GM18507 (cell line): Measurements from ENCODE around the gene TET1.
A peak's percentile ranks its signal among the peaks of the same experiment; 100 is the strongest.
"Not testable (repeated sequence)": the region's sequence is repeated elsewhere in the genome, so short reads cannot be mapped to it uniquely, and the experiment has no call there.

Experiments used
- DNase-seq: peaks from one replicate; pipeline ENCODE4 v3.0.0; 2011; ENCODE audit warnings: low read depth; ENCODE audit not compliant: insufficient read length; ENCODE audit errors: extremely low spot score
- FAIRE-seq: peaks from 2 replicates; lab custom pipeline; 2011; peaks lifted over from hg19 to GRCh38; lab: Jason Lieb, UNC

Gene TET1

GRCh38 chr10:68668231-68668630 lies 108.1 kb downstream of the TET1 start:
- FAIRE-seq (no peak), DNase-seq (no peak)

DNA sequence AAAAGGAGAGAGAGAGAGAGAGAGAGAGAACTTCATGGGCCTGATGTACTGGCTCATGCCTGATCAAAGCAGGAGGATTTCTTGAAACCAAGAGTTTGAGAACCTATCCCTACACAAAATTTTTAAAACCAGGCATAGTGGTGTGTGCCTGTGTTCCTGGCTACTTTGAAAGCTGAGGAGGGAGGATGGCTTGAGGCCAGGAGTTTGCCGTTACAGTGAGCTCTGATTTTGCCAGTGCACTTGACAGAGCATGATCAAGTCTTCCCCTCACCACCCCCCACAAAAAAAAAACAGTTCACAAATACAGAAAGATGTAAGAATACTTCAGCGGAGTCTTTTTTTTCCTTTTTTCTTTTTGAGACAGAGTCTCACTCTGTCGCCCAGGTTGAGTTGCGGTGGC lies 108.8 kb downstream of the TET1 start:
- DNase-seq (no peak), FAIRE-seq (no peak)

DNA sequence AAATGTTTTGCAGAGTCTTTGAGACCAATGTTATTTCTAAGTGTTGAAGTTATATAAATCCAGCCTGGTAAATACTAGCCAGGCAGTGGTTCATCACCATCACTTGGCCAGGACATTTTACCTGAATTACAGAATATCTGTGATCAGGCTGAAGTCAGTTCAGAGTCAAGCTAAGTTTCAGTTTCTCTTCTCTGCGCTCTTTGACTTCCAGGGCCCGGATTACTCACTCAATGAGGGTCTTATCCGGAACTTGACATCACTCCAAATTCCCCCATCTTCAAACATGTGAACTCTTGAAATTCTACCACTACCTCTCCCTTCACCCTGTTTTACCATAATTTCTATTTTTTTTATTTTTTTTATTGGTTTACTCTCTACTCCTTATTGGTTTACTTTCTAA lies 124.3 kb downstream of the TET1 start:
- peak; percentile 15 for DNase-seq
- peak; percentile 73 for FAIRE-seq

DNA sequence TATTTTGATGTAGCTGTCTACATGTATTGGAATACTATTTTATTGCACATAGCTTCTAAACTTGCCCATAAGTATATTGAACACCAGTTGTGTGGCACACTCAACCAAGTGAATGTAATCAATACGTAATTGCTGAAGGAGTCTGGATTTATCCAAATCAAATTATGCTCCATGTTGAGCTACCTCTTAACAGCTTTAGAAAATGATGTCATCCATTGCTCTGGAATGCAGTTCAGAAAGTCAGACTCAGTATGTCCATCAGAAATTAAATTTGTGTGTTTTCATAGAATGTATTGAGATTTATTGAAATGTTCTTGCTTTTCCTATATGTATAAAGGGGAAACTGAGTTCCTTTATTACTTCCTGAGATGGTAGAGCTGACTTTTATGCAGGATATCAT lies 135.9 kb downstream of the TET1 start:
- DNase-seq (no peak), FAIRE-seq (no peak)

DNA sequence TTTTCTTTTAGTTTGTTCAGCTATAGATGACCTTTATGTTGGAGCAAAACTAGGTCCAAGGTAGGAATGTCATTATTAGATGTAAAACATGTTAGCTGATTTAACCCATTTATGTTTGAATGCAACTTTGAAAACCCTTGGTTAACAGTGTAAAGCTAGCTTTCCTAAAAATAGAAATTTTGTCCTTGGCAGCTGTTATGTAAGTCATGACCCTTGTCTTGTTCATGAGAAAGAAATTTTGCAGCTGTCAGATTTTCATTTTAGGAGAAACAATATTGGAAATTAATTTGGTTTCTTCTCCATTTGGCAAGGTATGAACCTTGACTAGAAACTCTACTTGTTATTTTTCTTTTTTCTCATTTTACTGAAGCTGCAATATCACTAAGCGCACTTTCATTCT lies 137.0 kb downstream of the TET1 start:
- no peak for DNase-seq
- FAIRE-seq, result no peak

GRCh38 chr10:68700197-68700596 lies 140.1 kb downstream of the TET1 start:
- DNase-seq (no peak), FAIRE-seq (no peak)

DNA sequence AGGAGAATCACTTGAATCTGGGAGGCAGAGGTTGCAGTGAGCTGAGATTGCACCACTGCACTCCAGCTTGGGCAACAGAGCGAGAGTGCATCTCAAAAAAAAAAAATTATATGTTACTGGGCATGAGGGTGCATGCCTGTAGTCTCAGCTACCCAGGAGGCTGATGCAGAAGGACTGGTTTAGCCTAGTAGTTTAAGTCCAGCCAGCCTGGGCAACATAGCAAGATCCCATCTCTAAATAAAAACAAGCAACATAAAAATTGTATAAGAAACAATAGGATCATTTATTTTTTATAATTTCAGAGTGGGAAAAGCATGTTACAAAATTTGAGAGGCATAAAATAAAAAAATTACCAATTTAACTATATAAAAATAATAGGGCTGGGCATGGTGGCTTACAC lies 145.4 kb downstream of the TET1 start:
- DNase-seq (no peak), FAIRE-seq (no peak)

DNA sequence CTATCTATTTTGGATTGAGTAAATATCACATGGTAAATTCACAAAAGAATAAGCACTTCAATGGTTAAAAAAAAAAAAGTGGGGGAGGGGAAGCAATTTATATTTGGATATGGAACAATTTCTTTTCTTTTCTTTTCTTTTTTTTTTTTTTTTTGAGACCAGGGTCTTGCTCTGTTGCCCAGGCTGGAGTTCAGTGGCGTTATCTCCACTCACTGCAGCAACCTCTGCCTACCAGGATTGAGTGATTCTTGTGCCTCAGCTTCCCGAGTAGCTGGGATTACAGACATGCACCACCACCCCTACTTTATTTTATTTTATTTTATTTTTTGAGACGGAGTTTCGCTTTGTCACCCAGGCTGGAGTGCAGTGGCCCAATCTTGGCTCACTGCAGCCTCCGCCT lies 148.8 kb downstream of the TET1 start:
- FAIRE-seq, DNase-seq: not testable (repeated sequence)

DNA sequence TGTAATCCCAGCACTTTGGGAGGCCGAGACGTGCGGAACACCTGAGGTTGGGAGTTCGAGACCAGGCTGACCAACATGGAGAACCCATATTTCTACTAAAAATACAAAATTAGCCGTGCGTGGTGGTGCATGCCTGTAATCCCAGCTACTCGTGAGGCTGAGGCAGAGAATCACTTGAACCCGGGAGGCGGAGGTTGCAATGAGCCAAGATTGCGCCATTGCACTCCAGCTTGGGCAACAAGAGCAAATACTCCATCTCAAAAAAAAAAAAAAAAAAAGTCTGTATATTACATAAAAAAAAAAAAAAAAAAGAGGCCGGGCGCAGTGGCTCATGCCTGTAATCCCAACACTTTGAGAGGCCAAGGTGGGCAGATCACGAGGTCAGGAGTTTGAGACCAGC lies 152.9 kb downstream of the TET1 start:
- FAIRE-seq, DNase-seq: not testable (repeated sequence)

- no peak for FAIRE-seq
- DNase-seq, result no peak
Measured at GRCh38 chr10:68717435-68717834, 157.3 kb downstream of the TET1 start.

DNA sequence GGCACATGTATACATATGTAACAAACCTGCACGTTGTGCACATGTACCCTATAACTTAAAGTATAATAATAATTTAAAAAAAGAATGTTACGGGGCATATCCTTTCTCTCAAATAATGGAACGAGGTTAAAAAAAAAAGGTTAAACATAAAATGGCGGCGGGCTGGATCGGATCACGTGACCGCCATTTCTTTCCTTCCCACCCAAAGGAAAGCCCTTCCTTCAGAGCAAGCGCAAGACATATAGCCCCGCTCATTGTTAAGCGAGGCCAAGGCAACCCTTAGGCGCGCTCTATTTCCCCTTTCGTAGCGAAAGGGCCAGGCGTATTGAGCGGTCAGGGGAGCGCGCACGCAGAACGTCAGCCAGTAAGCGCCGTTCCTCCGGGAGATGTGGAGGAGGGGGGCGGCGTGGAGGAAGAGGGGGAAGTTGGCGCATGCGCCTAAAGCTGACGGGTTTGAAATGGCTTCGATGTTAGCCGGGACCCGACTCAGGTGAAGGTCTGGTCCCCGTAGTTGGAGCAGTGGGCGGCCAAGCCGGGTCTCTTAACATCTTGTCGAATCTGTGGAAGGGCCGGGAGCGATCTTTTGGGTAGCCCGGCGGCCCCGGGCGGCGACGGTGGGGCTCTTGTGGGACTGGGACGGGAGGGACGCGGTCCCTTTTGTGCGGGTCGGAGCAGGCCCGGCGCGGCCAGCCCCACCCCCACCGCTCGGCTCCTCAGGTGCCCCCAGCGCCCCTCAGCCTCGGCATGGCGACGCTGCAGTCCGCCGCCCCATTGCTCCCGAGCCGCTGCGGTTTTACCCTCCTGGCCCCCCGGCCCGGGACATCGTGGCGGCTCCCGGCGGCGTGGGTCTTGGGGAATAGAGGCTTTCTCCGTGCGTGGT lies 160.9 kb downstream of the TET1 start, which contains the start of gene CCAR1:
CCAR1 (plus strand) TSS at position 447 of the 880 bp plus-strand sequence. CDS start 1,266 bp downstream, outside the sequence.
- peak; percentile 99 for FAIRE-seq

DNA sequence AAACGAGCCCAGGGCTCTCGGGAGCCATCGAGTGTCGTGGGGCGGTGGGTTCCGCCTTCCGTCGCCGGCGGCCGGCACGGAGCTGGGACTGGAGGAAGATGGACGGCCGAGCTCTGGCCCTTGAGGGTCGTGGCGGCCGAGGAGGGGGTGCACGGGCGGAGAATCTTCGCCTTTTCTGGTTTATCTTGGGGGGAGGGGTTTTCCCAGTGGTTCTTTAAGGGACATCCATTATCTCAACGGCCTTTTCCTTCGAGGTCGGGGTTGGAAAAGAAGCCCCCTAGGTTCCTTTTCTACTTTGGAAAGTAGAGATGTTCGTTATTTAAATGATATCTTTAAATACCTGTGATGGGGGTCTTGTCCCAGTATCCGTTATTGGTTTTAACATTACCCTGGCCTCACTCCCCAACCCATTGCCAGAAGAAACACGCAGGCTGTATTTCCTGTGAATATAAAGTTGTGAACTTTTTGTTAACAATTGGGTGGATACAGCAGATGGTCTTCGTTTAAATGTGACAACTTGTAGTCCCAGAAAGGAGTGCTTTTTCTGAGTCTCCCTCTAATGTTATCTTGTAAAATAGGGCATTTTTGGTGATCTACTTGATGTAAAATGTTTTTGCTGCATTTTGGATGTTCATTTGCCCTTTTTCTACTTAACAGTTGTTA lies 161.7 kb downstream of the TET1 start:
- DNase-seq (no peak), FAIRE-seq (no peak)

More for the DNA sequence above, 160.9 kb downstream of the TET1 start, which contains the start of gene CCAR1:
- DNase-seq, result peak; percentile 94

GRCh38 chr10:68725016-68725415 lies 164.9 kb downstream of the TET1 start:
- DNase-seq (no peak), FAIRE-seq (no peak)

DNA sequence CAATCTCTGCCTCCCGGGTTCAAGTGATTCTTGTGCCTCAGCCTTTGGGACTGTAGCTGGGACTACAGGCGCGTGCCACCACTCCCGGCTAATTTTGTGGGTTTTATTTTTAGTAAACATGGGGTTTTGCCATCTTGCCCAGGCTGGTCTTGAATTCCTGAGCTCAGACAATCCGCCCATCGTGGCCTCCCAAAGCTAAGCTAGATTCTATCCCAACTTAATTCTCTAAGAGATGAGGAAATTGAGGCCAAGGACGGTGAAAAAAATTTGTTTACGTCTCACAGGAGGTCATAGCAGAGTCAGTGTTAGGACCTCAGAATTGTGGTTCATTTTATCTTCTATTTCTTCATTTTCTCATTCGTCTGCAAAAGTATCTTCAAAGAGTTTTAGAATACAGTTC lies 167.0 kb downstream of the TET1 start:
- no peak for DNase-seq
- FAIRE-seq, result no peak

DNA sequence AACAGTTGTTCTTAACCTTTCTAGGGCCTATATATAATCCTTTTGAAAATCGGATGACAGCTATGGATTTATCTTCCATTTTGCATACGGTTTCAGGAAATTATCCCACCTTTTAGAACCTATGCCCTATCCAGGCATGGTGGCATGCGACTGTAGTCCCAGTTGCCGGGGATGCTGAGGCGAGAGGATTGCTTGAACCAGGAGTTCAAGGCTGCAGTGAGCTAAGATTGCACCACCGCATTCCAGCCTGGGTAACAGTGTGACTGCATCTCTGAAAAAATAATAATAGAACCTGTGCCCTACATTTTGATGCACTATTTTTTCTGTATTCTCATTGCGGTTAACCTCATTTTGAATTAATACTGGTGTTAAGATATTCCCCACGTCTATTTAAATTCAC lies 172.5 kb downstream of the TET1 start:
- FAIRE-seq, result no peak
- DNase-seq, result no peak

DNA sequence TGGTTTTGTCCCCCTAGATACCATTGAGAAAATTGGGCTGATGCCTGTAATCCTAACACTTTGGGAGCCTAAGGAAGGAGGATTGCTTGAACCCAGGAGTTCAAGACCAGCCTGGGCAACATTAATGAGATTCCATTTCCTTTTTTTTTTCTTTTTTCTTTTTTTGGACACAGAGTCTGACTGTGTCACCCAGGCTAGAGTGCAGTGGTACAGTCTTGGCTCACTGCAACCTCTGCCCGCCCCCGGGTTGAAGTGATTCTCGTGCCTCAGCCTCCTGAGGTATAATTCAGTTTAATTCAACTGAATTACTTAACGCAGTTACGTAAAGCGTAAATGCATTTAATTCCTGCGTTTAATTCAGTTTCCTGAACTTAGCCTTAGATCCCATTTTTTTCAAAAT lies 174.2 kb downstream of the TET1 start:
- FAIRE-seq (no peak), DNase-seq (no peak)

DNA sequence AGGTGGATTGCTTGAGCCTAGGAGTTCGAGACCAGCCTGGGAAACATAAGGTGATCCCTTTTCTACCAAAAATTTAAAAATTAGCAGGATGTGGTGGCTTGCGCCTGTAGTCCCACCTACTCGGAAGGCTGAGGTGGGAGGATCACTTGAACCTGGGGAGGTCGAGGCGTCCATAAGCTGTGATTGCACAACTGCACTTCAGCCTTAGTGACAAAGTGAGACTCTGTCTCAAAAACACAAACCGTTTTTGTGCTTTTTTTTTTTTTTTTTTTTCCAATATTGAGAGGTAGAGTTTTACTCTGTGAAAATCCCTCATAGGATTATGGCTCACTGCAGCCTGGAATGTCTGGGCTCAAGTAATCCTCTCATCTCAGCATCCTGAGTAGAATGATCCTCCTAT lies 175.0 kb downstream of the TET1 start:
- FAIRE-seq (no peak), DNase-seq (no peak)

DNA sequence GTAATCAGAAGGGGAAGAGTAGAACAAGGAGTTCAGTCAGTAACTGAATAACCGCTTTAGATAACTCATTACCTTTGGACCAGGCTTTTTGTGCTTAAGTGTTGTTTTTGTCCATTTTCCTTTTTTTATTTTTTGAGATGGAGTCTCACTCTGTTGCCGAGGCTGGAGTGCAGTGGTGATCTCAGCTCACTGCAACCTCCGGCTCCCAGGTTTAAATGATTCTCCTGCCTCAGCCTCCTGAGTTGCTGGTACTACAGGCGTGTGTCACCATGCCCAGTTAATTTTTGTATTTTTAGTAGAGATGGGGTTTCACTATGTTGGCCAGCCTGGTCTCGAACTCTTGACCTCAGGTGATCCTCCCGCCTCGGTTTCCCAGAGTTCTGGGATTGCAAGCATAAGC lies 175.6 kb downstream of the TET1 start:
- not testable (repeated sequence) for DNase-seq, FAIRE-seq

DNA sequence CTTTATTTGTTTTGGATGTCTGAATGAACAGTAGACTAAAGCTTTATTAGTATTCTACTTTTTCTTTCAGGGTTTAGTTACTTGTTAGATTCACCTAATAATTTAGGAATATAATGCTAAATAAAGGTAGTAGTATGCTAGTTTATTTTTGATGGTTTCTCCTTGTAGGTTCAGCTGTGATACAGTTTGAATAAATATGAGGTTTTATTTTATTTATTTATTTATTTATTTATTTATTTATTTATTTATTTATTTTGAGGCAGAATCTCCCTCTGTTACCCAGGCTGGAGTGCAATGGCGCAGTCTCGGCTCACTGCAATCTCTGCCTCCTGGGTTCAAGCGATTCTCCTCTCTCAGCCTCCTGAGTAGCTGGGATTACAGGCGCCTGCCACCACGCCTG lies 180.5 kb downstream of the TET1 start:
- not testable (repeated sequence) for FAIRE-seq

GRCh38 chr10:68742397-68742796 lies 182.3 kb downstream of the TET1 start:
- FAIRE-seq (no peak), DNase-seq (no peak)

More for the DNA sequence above, 180.5 kb downstream of the TET1 start:
- not testable (repeated sequence) for DNase-seq
